ENCODE measurements around the gene MRTFB. TPM values are rescaled to one million over a fixed set of nuclear protein-coding genes. Genes with fewer than 3 reads are reported as not detected.
"Not testable (repeated sequence)": the region's sequence is repeated elsewhere in the genome, so short reads cannot be mapped to it uniquely, and the experiment has no call there.

Gene MRTFB
- total RNA-seq, 2 experiments from 2014 or later = 12.1 to 13.3 TPM

- no peak overlapping the region for H3K27ac Mint-ChIP-seq
- H3K4me1 Mint-ChIP-seq = peaks cover 10% of the 10 kb centered on the region
- H3K36me3 Mint-ChIP-seq = no peaks in the 10 kb centered on the region
- H3K4me3 Mint-ChIP-seq = no peak overlapping the region
- DNase-seq = no peak
- no peak for ATAC-seq
- no peaks in the 10 kb centered on the region for H3K9me3 Mint-ChIP-seq (ENCODE audit: low read depth)
- no peaks in the 10 kb centered on the region for H3K27me3 Mint-ChIP-seq
- CTCF ChIA-PET = no interaction called here
Observed at GRCh38 chr16:14182999-14183398, 111.9 kb downstream of the MRTFB start.

DNA sequence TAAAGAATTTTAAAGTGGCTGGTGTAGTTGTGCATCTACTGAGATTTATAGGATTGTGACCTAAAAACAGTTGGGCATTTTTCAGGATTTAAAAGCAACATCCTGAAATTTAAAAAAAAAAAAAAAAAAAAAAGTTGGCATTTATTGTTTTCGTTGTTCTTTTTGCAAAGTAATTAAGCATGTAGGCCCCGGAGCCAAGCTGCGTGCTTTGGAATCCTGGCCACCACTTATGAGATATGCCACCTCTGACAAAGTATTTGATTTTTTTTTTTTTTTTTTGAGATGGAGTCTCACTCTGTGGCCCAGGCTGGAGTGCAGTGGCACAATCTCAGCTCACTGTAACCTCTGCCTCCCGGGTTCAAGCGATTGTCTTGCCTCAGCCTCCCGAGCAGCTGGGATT lies 112.8 kb downstream of the MRTFB start:
- DNase-seq; H3K27ac Mint-ChIP-seq; H3K36me3 Mint-ChIP-seq; H3K27me3 Mint-ChIP-seq; ATAC-seq; H3K9me3 Mint-ChIP-seq (ENCODE audit: low read depth); CTCF ChIA-PET; H3K4me3 Mint-ChIP-seq: not testable (repeated sequence)
- H3K4me1 Mint-ChIP-seq = peaks cover 10% of the 10 kb centered on the region

DNA sequence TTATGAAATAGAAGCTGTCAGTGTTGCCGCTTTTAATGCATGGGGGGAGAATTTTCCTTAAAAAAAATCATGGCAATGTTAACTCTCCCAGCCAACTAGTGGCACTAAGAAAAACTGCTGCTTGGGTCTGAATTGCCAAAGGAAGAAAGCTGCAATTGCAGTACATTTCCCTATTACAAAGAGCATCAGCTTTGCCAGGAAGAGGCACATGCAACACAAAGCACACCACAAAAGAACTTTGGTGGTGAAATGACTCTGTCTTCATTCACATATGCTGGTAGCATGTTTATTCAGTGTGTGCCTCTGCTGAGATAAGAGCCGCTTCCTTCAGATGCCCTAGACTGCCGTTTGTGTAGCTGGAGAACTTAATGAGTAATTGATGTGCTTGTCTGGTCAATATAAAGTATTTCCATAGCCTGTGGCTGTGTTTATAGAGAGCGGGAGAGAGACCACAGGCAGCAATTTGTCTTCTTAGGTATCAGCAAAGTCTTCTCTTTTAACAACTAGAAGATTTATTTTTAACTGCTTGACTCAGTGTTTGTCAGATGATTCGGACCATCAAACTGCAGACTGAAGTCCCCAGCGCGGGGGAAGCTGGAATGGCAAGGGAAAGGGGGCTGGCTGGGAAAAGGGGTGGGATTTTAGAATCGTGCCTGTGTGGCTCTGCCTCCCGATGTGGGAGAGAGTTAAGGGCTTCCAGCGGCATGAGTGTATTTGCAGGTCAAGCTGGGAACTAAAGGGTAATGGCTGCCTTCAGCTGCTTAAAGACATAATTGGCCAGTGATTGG lies 115.1 kb downstream of the MRTFB start:
- Mint-ChIP-seq H3K36me3 (no peaks in the 10 kb centered on the region), H3K4me1 (peaks cover 10% of the 10 kb centered on the region), H3K27ac (peak overlapping the region; percentile 5), H3K9me3 (ENCODE audit: low read depth) (no peaks in the 10 kb centered on the region), H3K27me3 (no peaks in the 10 kb centered on the region), H3K4me3 (no peak overlapping the region)
- no peak for DNase-seq
- ATAC-seq = peak; percentile 74
- CTCF ChIA-PET = interaction anchor here (1.7 kb wide), 1 partner anchor 16 kb away, joined by 4 read pairs; no protein-coding TSS in a partner anchor

DNA sequence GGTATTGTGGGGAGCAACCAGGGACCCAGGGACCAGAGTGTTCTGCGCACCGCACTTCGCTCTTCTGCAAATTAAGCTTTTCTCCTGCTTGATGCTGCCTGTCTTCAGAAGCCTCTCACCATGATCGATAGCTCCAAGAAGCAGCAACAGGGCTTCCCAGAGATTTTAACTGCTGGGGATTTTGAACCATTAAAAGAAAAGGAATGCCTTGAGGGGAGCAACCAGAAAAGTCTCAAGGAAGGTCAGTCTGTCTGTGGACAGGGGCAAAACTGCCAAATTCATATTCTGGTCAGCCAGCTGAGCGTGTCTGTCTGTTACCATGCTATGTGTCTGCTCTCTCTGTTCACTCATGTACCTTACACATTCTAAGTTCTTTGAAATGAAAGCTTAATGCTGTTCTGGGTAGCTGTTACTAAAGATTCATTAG lies 115.7 kb downstream of the MRTFB start:
- no peak overlapping the region for H3K27ac Mint-ChIP-seq
- ATAC-seq = no peak

DNA sequence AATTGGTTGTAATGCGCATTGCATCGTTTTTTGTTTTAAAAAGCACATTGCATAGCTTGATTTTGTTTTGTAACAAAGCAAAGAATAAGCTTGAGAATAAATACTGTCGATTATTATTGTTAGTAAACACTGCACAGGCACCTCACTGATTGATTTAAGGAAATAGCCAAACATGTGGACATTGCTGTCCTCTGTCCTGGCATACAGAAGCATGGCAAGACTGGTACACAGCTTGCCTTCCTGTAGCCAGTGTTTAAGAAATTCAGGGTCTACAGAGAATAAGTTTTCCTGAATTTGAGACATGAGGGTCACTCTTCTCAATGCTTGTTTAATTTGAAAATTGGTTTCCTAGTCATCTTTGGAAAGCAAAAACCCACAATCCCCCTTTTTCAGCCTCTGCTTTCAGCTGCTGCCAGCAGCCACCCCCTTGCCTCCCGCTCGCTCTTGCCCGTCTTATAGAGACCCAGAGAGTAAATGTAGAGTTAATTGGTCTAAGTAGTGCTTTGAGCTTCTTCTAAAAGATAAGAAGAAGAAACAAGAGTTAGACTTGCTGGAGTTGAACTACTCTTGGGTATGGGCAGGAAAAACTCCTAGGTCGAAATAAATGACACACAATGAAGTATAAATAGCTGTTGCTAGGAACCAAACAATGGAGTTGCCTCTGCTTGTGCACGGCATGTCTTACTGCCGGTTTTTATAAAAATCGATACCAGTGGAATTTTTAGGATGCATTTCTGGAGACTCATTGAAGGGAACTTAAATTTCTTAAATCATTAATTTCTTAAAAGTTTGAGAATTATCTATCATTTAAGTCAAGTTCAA lies 116.6 kb downstream of the MRTFB start:
- no peak for DNase-seq
- ATAC-seq = no peak
- Mint-ChIP-seq H3K4me3 (no peak overlapping the region), H3K4me1 (peaks cover 12% of the 10 kb centered on the region), H3K27me3 (no peaks in the 10 kb centered on the region), H3K9me3 (ENCODE audit: low read depth) (no peaks in the 10 kb centered on the region), H3K27ac (no peak overlapping the region), H3K36me3 (no peaks in the 10 kb centered on the region)
- CTCF ChIA-PET = no interaction called here

More for the DNA sequence above, 115.7 kb downstream of the MRTFB start:
- CTCF ChIA-PET = interaction anchor here (1.7 kb wide), 1 partner anchor 15 kb away, joined by 4 read pairs; no protein-coding TSS in a partner anchor
- no peak for DNase-seq
- no peaks in the 10 kb centered on the region for H3K9me3 Mint-ChIP-seq (ENCODE audit: low read depth)
- no peak overlapping the region for H3K4me3 Mint-ChIP-seq
- peaks cover 10% of the 10 kb centered on the region for H3K4me1 Mint-ChIP-seq
- H3K27me3 Mint-ChIP-seq = no peaks in the 10 kb centered on the region
- H3K36me3 Mint-ChIP-seq = no peaks in the 10 kb centered on the region

- Mint-ChIP-seq H3K4me1 (peaks cover 18% of the 10 kb centered on the region), H3K27me3 (no peaks in the 10 kb centered on the region), H3K27ac (peak overlapping the region; percentile 80), H3K4me3 (peak overlapping the region; percentile 69), H3K36me3 (peaks cover 2% of the 10 kb centered on the region), H3K9me3 (ENCODE audit: low read depth) (no peaks in the 10 kb centered on the region)
- ATAC-seq (peak; percentile 95), DNase-seq (peak; percentile 53)
- CTCF ChIA-PET = no interaction called here
Observed at GRCh38 chr16:14193316-14193871, 122.3 kb downstream of the MRTFB start.

DNA sequence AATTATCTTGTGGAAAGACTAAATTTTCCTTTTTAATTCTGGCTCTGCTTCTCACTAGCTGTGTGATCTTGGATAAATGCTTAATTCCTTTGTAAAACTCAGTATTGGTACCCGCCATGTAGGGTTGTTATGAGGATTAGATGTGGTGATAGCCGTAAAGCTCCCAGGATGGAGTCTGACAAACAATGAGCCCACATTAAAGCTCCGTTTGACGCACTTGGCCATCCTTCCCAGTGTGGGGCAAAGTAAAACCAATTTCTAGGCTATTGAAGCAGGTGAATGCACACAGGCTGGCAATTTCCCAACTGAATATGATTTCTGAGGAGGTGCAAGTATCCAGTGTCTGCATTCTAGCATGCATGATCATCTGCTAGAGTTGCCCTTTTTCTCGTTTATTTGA lies 123.6 kb downstream of the MRTFB start:
- peaks cover 4% of the 10 kb centered on the region for H3K36me3 Mint-ChIP-seq
- CTCF ChIA-PET = no interaction called here
- H3K27me3 Mint-ChIP-seq = no peaks in the 10 kb centered on the region
- H3K4me1 Mint-ChIP-seq = peaks cover 22% of the 10 kb centered on the region
- DNase-seq = no peak
- no peaks in the 10 kb centered on the region for H3K9me3 Mint-ChIP-seq (ENCODE audit: low read depth)
- no peak for ATAC-seq
- H3K27ac Mint-ChIP-seq = no peak overlapping the region
- no peak overlapping the region for H3K4me3 Mint-ChIP-seq

- CTCF ChIA-PET = no interaction called here
- no peaks in the 10 kb centered on the region for H3K9me3 Mint-ChIP-seq (ENCODE audit: low read depth)
Observed at GRCh38 chr16:14196011-14196410, 124.9 kb downstream of the MRTFB start.

GRCh38 chr16:14196539-14196938 lies 125.4 kb downstream of the MRTFB start:
- Mint-ChIP-seq H3K27me3 (no peaks in the 10 kb centered on the region), H3K4me3 (no peak overlapping the region), H3K9me3 (ENCODE audit: low read depth) (no peaks in the 10 kb centered on the region), H3K36me3 (peaks cover 4% of the 10 kb centered on the region), H3K27ac (no peak overlapping the region), H3K4me1 (peaks cover 22% of the 10 kb centered on the region)
- CTCF ChIA-PET = no interaction called here
- DNase-seq (no peak), ATAC-seq (no peak)

More at GRCh38 chr16:14196011-14196410, 124.9 kb downstream of the MRTFB start:
- Mint-ChIP-seq H3K27ac (no peak overlapping the region), H3K27me3 (no peaks in the 10 kb centered on the region), H3K4me3 (no peak overlapping the region), H3K4me1 (peaks cover 22% of the 10 kb centered on the region), H3K36me3 (peaks cover 4% of the 10 kb centered on the region)
- ATAC-seq (no peak), DNase-seq (no peak)

- H3K4me3 Mint-ChIP-seq = no peak overlapping the region
- CTCF ChIA-PET = no interaction called here
Observed at GRCh38 chr16:14198012-14198411, 126.9 kb downstream of the MRTFB start.

GRCh38 chr16:14198572-14198971 lies 127.5 kb downstream of the MRTFB start:
- H3K27ac Mint-ChIP-seq = no peak overlapping the region
- CTCF ChIA-PET = no interaction called here
- no peak overlapping the region for H3K4me3 Mint-ChIP-seq
- no peak for DNase-seq
- no peaks in the 10 kb centered on the region for H3K27me3 Mint-ChIP-seq
- H3K36me3 Mint-ChIP-seq = peaks cover 2% of the 10 kb centered on the region
- peaks cover 17% of the 10 kb centered on the region for H3K4me1 Mint-ChIP-seq
- no peaks in the 10 kb centered on the region for H3K9me3 Mint-ChIP-seq (ENCODE audit: low read depth)
- ATAC-seq = no peak

More at GRCh38 chr16:14198012-14198411, 126.9 kb downstream of the MRTFB start:
- Mint-ChIP-seq H3K27ac (no peak overlapping the region), H3K27me3 (no peaks in the 10 kb centered on the region), H3K36me3 (peaks cover 4% of the 10 kb centered on the region), H3K4me1 (peaks cover 19% of the 10 kb centered on the region), H3K9me3 (ENCODE audit: low read depth) (no peaks in the 10 kb centered on the region)
- no peak for ATAC-seq
- no peak for DNase-seq

DNA sequence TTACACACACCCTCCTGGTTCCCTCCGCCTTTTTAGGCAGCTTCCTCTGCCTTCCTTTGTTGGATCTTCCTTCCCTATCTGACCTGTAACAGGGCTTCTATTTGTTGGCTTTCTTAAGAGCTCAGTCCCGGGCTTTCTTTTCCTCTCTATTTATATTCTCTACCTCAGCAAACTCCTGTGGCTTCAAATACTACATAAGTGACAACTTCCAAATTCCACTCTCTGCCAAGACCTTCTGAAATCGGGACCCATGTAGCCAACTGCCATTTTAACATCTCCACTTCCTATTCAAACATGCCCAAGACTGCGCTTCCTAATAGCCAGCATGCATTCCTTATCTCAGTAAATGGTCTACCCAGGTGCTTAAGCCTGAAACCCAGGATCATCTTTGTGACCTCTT lies 128.1 kb downstream of the MRTFB start:
- H3K4me1 Mint-ChIP-seq = peaks cover 13% of the 10 kb centered on the region
- no peaks in the 10 kb centered on the region for H3K27me3 Mint-ChIP-seq
- H3K9me3 Mint-ChIP-seq (ENCODE audit: low read depth) = no peaks in the 10 kb centered on the region
- DNase-seq (no peak), ATAC-seq (no peak)
- H3K27ac Mint-ChIP-seq = no peak overlapping the region
- peaks cover 2% of the 10 kb centered on the region for H3K36me3 Mint-ChIP-seq
- no peak overlapping the region for H3K4me3 Mint-ChIP-seq
- CTCF ChIA-PET = no interaction called here

DNA sequence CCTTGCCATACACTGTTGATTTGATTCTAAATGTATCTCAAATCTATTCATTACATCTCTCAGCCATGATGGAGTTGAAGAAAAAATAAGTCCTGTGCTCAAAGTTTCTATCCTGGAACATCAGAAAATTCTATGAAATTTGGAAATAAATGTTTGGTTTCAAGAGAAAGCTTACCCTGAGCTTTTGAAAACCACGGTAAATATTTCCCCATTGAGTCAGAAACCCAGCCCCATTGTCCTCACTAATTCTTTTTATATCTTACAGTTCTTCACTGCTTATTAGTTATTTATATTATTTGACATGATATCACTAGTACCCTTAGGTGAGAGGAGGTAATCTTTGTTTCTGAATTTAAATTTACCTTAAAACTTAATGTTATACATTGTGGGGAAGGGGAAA lies 128.5 kb downstream of the MRTFB start:
- peaks cover 13% of the 10 kb centered on the region for H3K4me1 Mint-ChIP-seq
- ATAC-seq (no peak), DNase-seq (no peak)
- no peak overlapping the region for H3K4me3 Mint-ChIP-seq
- H3K27ac Mint-ChIP-seq = no peak overlapping the region
- H3K9me3 Mint-ChIP-seq (ENCODE audit: low read depth) = no peaks in the 10 kb centered on the region
- CTCF ChIA-PET = no interaction called here
- H3K27me3 Mint-ChIP-seq = no peaks in the 10 kb centered on the region
- peaks cover 2% of the 10 kb centered on the region for H3K36me3 Mint-ChIP-seq
